GM21360 (cell line): ENCODE measurements around the gene WDFY2.

Experiments used
- ATAC-seq: cut with Tn5 transposase; IDR thresholded peaks from one replicate; pipeline ENCODE4 v1.9.1; 2021; ENCODE audit warnings: mild to moderate bottlenecking, moderate library complexity; ENCODE audit not compliant: unreplicated experiment

WDFY2 gene

DNA sequence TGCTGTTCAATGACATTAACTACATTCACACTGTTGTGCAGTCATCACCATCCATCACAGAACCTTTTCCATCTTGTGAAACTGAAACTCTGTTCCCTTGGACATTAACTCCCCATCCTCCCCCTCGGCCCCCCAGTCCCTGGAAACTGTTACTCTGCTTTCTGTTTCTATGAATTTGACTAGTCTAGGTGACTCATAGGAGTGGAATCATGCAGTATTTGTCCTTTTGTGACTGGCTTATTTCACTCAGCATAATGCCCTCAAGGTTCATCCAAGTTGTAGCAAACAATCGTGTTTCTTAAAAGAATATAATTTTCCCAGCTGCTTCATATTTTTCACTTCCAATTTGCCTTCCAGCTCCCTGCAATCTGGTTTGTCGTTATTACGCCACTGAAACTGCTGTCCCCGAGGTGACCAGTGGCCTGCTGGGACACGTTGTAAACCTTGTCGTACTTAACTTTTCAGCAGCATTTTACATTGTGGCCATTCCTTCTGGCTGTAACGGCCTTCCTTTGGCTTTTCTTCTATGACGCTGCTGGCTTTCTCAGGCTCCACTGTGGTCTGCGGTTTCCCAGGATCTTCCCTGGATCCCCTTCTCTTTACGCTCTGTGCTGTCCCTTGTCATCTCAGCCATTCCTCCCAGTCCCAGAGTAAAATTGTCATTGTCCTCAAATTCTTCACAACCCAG, 145.7 kb downstream of the WDFY2 start:
- ATAC-seq, result no peak

GRCh38 chr13:51730927-51731326, 146.7 kb downstream of the WDFY2 start:
- no peak for ATAC-seq

DNA sequence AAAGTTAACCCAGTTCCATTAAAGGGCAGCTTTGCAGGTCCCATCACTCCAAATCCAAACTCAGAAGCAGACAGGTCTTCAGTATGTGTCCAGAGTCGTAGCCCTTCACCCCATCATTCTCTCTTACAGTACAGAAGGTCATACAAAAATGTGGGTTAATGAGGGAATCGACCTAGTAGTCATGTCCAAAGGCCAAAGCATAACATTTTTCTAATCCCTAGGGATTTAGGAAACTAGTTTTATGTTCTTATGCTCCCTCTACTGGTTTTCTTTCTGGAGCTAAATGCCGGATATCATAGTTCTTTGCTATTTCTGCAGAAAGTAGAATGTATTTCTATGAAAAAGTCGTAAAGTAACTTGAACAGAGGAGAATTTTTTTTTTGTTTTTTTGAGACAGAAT, 147.5 kb downstream of the WDFY2 start:
- ATAC-seq, result no peak

GRCh38 chr13:51733374-51734298, 149.4 kb downstream of the WDFY2 start:
- ATAC-seq, result no peak

GRCh38 chr13:51734786-51735185, 150.5 kb downstream of the WDFY2 start:
- no peak for ATAC-seq

- no peak for ATAC-seq
Measured at GRCh38 chr13:51737609-51738008, 153.3 kb downstream of the WDFY2 start.

- ATAC-seq, result no peak
Measured at GRCh38 chr13:51738226-51738905, 154.1 kb downstream of the WDFY2 start.

DNA sequence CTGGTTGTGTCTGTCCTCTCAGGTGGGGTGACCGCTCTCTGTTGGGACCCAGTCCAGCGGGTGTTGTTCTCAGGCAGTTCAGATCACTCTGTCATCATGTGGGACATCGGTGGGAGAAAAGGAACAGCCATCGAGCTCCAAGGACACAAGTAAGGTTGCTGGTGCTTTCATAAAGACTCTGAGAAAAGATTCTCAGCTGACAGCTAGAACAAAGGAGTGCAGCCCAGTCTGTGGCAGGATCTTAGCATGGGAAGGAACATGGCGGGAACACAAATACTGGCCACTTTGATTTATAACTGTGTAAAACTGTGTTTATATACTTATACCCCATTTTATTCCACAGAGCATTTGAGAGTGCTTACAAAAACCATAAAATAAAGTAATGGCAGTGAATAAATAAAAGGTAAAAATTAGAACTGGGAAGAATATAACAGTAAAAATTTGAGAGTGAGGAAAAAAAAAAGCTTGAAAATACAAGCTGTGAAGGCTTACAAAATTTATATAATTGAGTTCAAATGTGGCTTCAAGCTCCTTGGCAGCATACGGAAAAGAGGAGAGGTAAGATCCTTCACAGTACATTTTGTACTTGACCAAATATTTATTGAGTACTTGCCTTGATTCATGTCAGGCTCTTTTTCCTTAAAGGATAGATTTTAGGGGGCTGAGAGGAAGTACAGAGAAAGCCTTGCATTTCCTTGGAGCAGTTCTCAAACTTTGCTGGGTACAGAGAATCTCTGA, 154.9 kb downstream of the WDFY2 start:
- no peak for ATAC-seq

- ATAC-seq, result no peak
Measured at GRCh38 chr13:51740698-51741097, 156.4 kb downstream of the WDFY2 start.

GRCh38 chr13:51742031-51742430, 157.8 kb downstream of the WDFY2 start:
- ATAC-seq, result no peak

DNA sequence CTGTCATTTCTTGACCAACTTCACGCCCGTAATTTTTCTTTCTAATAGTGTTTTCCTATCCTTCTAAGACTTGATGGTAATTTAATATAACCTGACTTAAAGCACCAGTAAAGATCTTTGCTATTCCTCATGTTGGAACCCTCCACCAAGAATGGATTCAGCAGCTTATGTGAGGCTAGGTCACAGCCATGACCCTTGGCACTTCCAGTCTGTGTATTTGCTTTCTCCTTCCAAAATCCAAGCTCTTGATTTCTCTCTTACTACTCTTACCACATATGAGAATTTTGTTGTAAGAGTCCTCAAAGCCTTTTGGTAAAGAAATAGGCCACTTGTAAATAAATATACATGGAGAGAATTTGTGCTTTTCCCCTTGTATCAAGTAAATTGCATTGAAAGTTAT, 158.3 kb downstream of the WDFY2 start:
- no peak for ATAC-seq

DNA sequence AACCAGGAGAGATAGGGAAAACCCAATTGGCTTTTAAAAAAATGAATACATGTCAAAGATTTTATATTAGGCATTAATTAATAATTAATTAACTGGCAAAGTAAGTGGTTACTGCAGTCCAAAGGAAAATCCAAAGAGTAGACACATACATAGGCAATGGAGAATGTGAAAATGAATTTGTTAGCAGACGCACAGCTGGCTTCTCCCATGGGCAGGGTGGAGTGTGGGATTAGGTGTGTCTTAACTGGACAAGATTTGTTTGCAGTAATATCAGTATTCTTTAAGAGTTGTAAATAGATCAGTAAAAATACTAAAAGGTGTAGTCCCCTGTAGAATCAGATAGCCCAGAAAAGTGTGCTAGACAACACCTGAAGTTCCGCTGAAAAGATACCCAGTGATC, 161.0 kb downstream of the WDFY2 start:
- no peak for ATAC-seq

- no peak for ATAC-seq
Measured at GRCh38 chr13:51746802-51747201, 162.5 kb downstream of the WDFY2 start.

DNA sequence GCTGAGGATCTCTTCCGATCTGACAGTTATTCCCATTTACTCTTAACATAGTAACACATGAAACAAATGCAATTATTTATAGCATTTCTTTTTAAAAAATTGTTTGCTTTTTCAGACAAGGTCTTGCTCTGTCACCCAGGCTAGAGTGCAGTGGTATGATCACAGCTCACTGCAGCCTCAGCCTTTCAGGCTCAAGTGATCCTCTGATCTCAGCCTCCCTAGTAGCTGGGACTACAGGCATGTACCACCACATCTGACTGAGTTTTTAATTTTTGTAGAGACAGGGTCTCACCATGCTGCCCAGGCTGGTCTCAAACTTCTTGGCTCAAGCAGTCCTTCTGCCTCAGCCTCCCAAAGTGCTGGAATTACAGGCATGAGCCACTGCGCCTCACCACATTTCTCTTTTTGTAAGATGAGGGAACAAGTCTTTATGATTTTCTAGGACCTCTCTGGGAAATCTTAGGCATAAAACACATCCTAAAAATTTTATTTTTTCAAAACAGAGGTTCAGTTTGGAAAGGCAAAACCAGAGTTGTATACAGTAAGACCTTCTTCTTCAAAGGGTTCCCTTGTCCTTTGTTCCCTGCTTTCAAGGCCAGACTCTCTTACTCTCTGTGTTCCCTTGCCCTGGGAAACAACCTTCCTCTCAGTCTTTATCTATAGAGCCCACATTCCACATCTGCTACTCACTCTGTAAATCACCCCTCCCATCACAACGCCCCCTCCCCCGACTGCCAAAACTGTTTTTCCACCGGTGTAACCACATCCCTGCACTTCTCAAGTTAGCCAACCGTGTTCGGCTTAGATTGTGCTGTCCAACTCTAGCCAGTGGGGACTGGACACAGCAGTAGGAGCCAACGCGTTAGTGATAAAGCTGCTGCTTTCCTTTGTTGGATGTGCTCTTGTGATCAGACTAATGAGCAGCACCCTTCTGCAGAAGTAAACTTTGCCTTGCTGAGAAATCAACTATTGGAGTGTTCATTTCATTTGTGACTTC, 163.5 kb downstream of the WDFY2 start:
- no peak for ATAC-seq

GRCh38 chr13:51756651-51757050, 172.4 kb downstream of the WDFY2 start:
- no peak for ATAC-seq

DNA sequence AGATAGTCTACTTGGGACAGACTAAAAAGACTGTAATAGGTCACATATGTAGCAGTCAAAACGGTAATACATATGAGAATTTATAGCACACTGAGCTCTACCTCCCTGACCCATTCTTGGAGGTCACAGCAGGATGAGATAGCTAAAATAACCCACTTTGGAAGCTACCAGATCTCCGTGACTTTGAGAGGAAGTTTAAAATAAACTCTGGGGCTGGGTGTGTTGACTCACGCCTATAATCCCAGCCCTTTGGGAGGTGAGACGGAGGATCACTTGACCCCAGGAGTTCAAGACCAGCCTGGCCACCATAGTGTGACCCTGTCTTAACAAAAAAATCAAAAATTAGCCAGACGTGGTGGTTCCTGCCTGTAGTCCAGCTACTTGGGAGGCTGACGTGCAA, 174.4 kb downstream of the WDFY2 start:
- ATAC-seq, result no peak

GRCh38 chr13:51759240-51759639, 175.0 kb downstream of the WDFY2 start:
- no peak for ATAC-seq

- ATAC-seq, result no peak
Measured at GRCh38 chr13:51760592-51760991, 176.3 kb downstream of the WDFY2 start.

- no peak for ATAC-seq
Measured at GRCh38 chr13:51761643-51762350, 177.5 kb downstream of the WDFY2 start.
